Ovary (tissue), 3 donors: ENCODE data around the gene ZNF398.
"Not testable (repeated sequence)": the region's sequence is repeated elsewhere in the genome, so short reads cannot be mapped to it uniquely, and the experiment has no call there.

Experiments
- CTCF ChIP-seq, 3 donors: fragments of 450-650 bp in 2 of 3; fragments of 200-600 bp in 1 of 3; IDR thresholded peaks; one replicate each; pipeline versions ENCODE4 v1.5.1 to v1.8.0; 2016 to 2022; ENCODE audit warnings: antibody characterized with exemption in 3 of 3, mild to moderate bottlenecking in 1 of 3
- EP300 ChIP-seq: sonication (generic); formaldehyde crosslinking; IDR thresholded peaks from one replicate; pipeline ENCODE4 v1.6.1; 2017; ENCODE audit warnings: antibody characterized with exemption
- POLR2A ChIP-seq: fragments of 450-650 bp; IDR thresholded peaks from one replicate; pipeline ENCODE4 v1.6.1; 2017; ENCODE audit warnings: antibody characterized with exemption, mild to moderate bottlenecking, moderate library complexity
- donor health status: DM: no; HTN: no; CAD: no.

- not testable (repeated sequence) for TF ChIP-seq CTCF (IDR thresholded peaks at IDR 0.05); EP300; POLR2A
Measured at GRCh38 chr7:149144436-149144922, 2.8 kb upstream of the ZNF398 start.
